HEK293 (cell line): Measurements from ENCODE around the gene HES2.

ENCODE experiments used
- CTCF ChIA-PET: fragments of 350-600 bp; formaldehyde crosslinking; extraction: SDS; loops from one replicate; lab custom pipeline; 2021; ENCODE audit warnings: antibody characterized with exemption; lab: Yijun Ruan, JAX
- POLR2A ChIA-PET: fragments of 300-600 bp; formaldehyde crosslinking; extraction: SDS; loops from one replicate; lab custom pipeline; 2020; ENCODE audit warnings: antibody characterized with exemption, inconsistent platforms; lab: Yijun Ruan, JAX
- H3K27ac ChIP-seq: fragments of 200-500 bp; sonication (Bioruptor generic); 2 replicates; pipeline ENCODE4 v1.5.1; 2014; ENCODE audit warnings: low read depth, low read length, control low read depth, inconsistent platforms; ENCODE audit errors: extremely low read depth
- H3K36me3 ChIP-seq, 2 experiments: fragments of 200-500 bp in 1 of 2; sonication (Bioruptor generic) in 1 of 2; 1 replicate in 1 of 2; 2 replicates in 1 of 2; pipeline ENCODE4 v1.5.1; 2014 to 2017; ENCODE audit warnings: inconsistent platforms in 2 of 2, low read length in 2 of 2; ENCODE audit not compliant: control insufficient read depth in 2 of 2, insufficient read depth in 1 of 2
- H3K4me1 ChIP-seq: fragments of 200-500 bp; sonication (Bioruptor generic); 2 replicates; pipeline ENCODE4 v1.5.1; 2014; ENCODE audit warnings: mild to moderate bottlenecking, low read length, inconsistent platforms; ENCODE audit not compliant: control insufficient read depth, insufficient read depth
- H3K4me3 ChIP-seq: 2 replicates; pipeline ENCODE4 v1.5.1; 2011; ENCODE audit warnings: low read depth, mild to moderate bottlenecking, control low read depth, low read length, moderate library complexity
- H3K9me3 ChIP-seq: fragments of 200-500 bp; sonication (Bioruptor generic); 2 replicates; pipeline ENCODE4 v1.5.1; 2014; ENCODE audit warnings: low read depth, low read length, inconsistent platforms; ENCODE audit not compliant: control insufficient read depth, insufficient read depth
- ATF2 ChIP-seq: fragments of 450-650 bp; formaldehyde crosslinking; IDR thresholded peaks from 2 replicates; pipeline ENCODE4 v1.5.1; 2016; ENCODE audit warnings: missing biosample characterization, missing genetic modification characterization, low read depth
- BCL11A ChIP-seq: fragments of 450-650 bp; formaldehyde crosslinking; IDR thresholded peaks from 2 replicates; pipeline ENCODE4 v1.5.1; 2016; ENCODE audit warnings: low read depth, missing biosample characterization, missing genetic modification characterization
- ELK4 ChIP-seq: IDR thresholded peaks from 2 replicates; pipeline ENCODE4 v1.6.1; 2011; ENCODE audit warnings: mild to moderate bottlenecking, low read depth, low read length, borderline replicate concordance
- GLI2 ChIP-seq: fragments of 450-650 bp; formaldehyde crosslinking; IDR thresholded peaks from 2 replicates; pipeline ENCODE4; 2017; ENCODE audit warnings: missing biosample characterization, missing genetic modification characterization, low read depth, borderline replicate concordance
- GLIS2 ChIP-seq: fragments of 450-650 bp; formaldehyde crosslinking; IDR thresholded peaks from 2 replicates; pipeline ENCODE4 v1.5.1; 2016; ENCODE audit warnings: missing biosample characterization, missing genetic modification characterization
- HIC1 ChIP-seq: fragments of 450-650 bp; formaldehyde crosslinking; IDR thresholded peaks from 2 replicates; pipeline ENCODE4 v1.5.1; 2016; ENCODE audit warnings: missing biosample characterization, missing genetic modification characterization
- KLF1 ChIP-seq: fragments of 450-650 bp; formaldehyde crosslinking; IDR thresholded peaks from 2 replicates; pipeline ENCODE4 v1.5.1; 2016; ENCODE audit warnings: missing biosample characterization, missing genetic modification characterization
- PBX3 ChIP-seq: sonication (generic); formaldehyde crosslinking; IDR thresholded peaks from 2 replicates; pipeline ENCODE4 v1.8.1; 2022; ENCODE audit warnings: mild to moderate bottlenecking, moderate library complexity, missing genetic modification reagents
- PRDM10 ChIP-seq: fragments of 450-650 bp; formaldehyde crosslinking; IDR thresholded peaks from 2 replicates; pipeline ENCODE4 v1.5.1; 2016; ENCODE audit warnings: missing biosample characterization, missing genetic modification characterization
- YY2 ChIP-seq: fragments of 450-650 bp; formaldehyde crosslinking; IDR thresholded peaks from 2 replicates; pipeline ENCODE4 v1.5.1; 2016; ENCODE audit warnings: missing biosample characterization, missing genetic modification characterization
- ZBTB48 ChIP-seq: fragments of 450-650 bp; formaldehyde crosslinking; IDR thresholded peaks from 2 replicates; pipeline ENCODE4 v1.5.1; 2016; ENCODE audit warnings: missing biosample characterization, missing genetic modification characterization
- ZFP69B ChIP-seq: fragments of 450-650 bp; formaldehyde crosslinking; IDR thresholded peaks from 2 replicates; pipeline ENCODE4 v1.5.1; 2016; ENCODE audit warnings: missing biosample characterization, missing genetic modification characterization
- ZNF112 ChIP-seq: fragments of 450-650 bp; formaldehyde crosslinking; IDR thresholded peaks from 2 replicates; pipeline ENCODE4 v1.5.0; 2017; ENCODE audit warnings: missing biosample characterization, missing genetic modification characterization
- ZNF214 ChIP-seq: fragments of 450-650 bp; formaldehyde crosslinking; IDR thresholded peaks from 2 replicates; pipeline ENCODE4 v1.5.1; 2017; ENCODE audit warnings: missing biosample characterization, mild to moderate bottlenecking, missing genetic modification characterization, borderline replicate concordance
- ZNF335 ChIP-seq: fragments of 450-650 bp; formaldehyde crosslinking; conservative IDR thresholded peaks from 2 replicates; pipeline ENCODE4 v1.5.1; 2016; ENCODE audit warnings: missing biosample characterization, missing genetic modification characterization
- ZNF37A ChIP-seq: fragments of 450-650 bp; IDR thresholded peaks from 2 replicates; pipeline ENCODE4 v1.5.1; 2018; ENCODE audit warnings: missing biosample characterization, missing genetic modification characterization
- ZNF449 ChIP-seq: fragments of 450-650 bp; formaldehyde crosslinking; IDR thresholded peaks from 2 replicates; pipeline ENCODE4 v1.5.1; 2017; ENCODE audit warnings: missing biosample characterization, mild to moderate bottlenecking, missing genetic modification characterization, moderate library complexity

The HES2 gene

GRCh38 chr1:6427441-6428390, 8.0 kb upstream of the HES2 start (continued):
- TF ChIP-seq ZNF335 (peak; percentile 53), GLI2 (tag by site-specific recombination) (no peak), ZFP69B (0 out of 2 replicates have a peak, but pooled peaks have one; percentile 31), YY2 (no peak), GLIS2 (tag by site-specific recombination) (peak; percentile 70), ZBTB48 (tag by site-specific recombination) (peak; percentile 92), ZNF37A (tag by site-specific recombination) (no peak), PBX3 (CRISPR knock-in tag) (no peak), BCL11A (tag by site-specific recombination) (no peak), ZNF112 (no peak)

GRCh38 chr1:6426972-6427350, 7.2 kb upstream of the HES2 start:
- Histone ChIP-seq H3K36me3 (no peaks in the 10 kb centered on the region), H3K9me3 (no peaks in the 10 kb centered on the region), H3K4me3 (no peak overlapping the region), H3K4me1 (no peaks in the 10 kb centered on the region; the same call in 1 of the 2 replicates), H3K27ac (no peak overlapping the region)
- ChIA-PET CTCF (interaction anchor here (0.5 to 1.4 kb wide), 3 partner anchors 11 to 66 kb away, joined by 3 to 13 read pairs (median 3); no protein-coding TSS in a partner anchor), POLR2A (no interaction called here)
- peak; percentile 80 for TF ChIP-seq HIC1 (tag by site-specific recombination)
- no peak for TF ChIP-seq ZNF214 (tag by site-specific recombination)
- no peak for TF ChIP-seq ELK4

GRCh38 chr1:6426277-6426971, 6.7 kb upstream of the HES2 start:
- no peak for TF ChIP-seq ATF2 (tag by site-specific recombination)
- peak; percentile 41; the same call in 1 of the 2 replicates for TF ChIP-seq KLF1 (tag by site-specific recombination)
- TF ChIP-seq PRDM10 (tag by site-specific recombination): no peak
- TF ChIP-seq ZNF449 (tag by site-specific recombination): no peak
- Histone ChIP-seq H3K9me3 (no peaks in the 10 kb centered on the region), H3K4me1 (no peaks in the 10 kb centered on the region; the same call in 1 of the 2 replicates), H3K36me3 (no peaks in the 10 kb centered on the region), H3K4me3 (no peak overlapping the region), H3K27ac (no peak overlapping the region)
- ChIA-PET POLR2A (no interaction called here), CTCF (interaction anchor here (0.6 to 1.4 kb wide), 6 partner anchors 12 to 100 kb away, joined by 3 to 13 read pairs (median 3); no protein-coding TSS in a partner anchor)
